PC-9 (cell line): ENCODE results near the gene RHBDD2.
"Not testable (repeated sequence)": the region's sequence is repeated elsewhere in the genome, so short reads cannot be mapped to it uniquely, and the experiment has no call there.

Experiments
- CTCF ChIP-seq: fragments of 200-600 bp; sonication (generic); conservative IDR thresholded peaks from 2 replicates; pipeline ENCODE4 v1.6.1; 2017; ENCODE audit warnings: mixed run types, antibody characterized with exemption, mild to moderate bottlenecking, moderate library complexity
- EZH2 ChIP-seq: fragments of 200-600 bp; sonication (generic); IDR thresholded peaks from 2 replicates; pipeline ENCODE4 v1.8.0; 2017; ENCODE audit warnings: antibody characterized with exemption, low read depth

GRCh38 chr7:75891237-75891636 lies 12.4 kb downstream of the RHBDD2 start:
- not testable (repeated sequence) for TF ChIP-seq CTCF, EZH2
